Hindlimb muscle (tissue), 1 donor: ENCODE measurements around the gene LACC1. TPM values are rescaled to one million over a fixed set of nuclear protein-coding genes. Genes with fewer than 3 reads are reported as not detected.

Experiments
- DNase-seq: peaks from one replicate; pipeline ENCODE4 v3.0.0-alpha.2; 2013
- polyA plus RNA-seq: library from polyadenylated mRNA; unstranded; fragments of 120-200 nt; gene quantifications from one replicate; pipeline ENCODE4 v1.2.1, GENCODE V29; 2013; ENCODE audit not compliant: insufficient read length

The LACC1 gene
- polyA plus RNA-seq: 1.8 TPM

DNA sequence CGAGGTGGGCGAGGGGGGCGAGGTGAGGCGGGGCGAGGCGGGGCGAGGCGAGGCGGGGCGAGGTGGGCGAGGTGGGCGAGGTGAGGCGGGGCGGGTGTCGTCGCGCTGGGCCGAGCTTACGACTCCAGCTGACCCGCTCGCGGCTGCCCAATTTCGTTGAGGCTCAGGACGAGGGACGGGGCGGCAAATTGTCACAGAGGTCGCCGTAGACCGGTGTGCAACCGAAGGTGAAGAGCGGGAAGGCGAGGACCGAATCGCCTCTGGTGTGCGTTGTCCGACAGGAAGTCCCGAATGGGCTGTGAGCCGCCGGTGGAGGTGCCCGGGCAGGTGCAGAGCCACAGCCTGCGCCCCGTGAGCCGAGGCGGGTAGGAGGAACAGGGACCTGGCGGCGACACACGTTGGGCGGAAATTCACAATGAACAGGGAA is at the start of gene LACC1:
LACC1 (plus strand) TSS at position 150 of the 427 bp plus-strand sequence. CDS start 1,082 bp downstream, outside the sequence.
- no peak for DNase-seq

GRCh38 chr13:43830497-43830881 is 49.2 kb upstream of the LACC1 start:
- DNase-seq: no peak

- no peak for DNase-seq
Observed at GRCh38 chr13:43831088-43831487, 48.6 kb upstream of the LACC1 start.

- no peak for DNase-seq
Observed at GRCh38 chr13:43835701-43836100, 44.0 kb upstream of the LACC1 start.

GRCh38 chr13:43838909-43839308 is 40.8 kb upstream of the LACC1 start:
- no peak for DNase-seq

DNA sequence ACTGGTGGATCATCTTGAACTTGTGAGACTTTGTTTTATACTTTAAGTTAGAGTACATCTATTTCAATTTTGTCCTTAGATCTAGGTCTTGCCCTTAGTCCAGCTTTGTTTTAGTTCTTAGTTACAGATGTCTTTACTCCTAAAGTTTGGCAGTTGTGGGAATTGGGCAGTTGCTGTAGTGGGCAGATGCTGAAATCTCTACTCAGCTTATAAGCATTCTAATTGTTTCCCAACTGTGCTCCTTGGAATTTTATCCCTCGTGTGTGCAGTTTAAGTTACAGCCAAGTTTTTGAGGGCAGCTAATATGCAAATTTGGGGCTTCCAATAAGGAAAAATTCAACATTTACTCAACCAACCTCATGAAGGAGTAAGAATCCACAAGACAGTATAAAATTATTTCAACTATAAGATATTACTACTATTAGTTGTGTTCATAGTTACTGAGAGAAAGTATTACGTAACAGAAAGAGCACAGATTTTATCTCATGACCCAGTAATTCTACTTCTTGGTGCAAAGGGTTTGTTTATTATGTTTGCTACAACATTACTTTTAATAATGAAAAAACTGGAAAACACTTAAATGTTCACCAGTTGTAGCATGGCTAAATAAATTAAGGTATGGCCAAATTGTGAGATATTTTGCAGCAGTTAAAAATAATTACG is 33.1 kb upstream of the LACC1 start:
- DNase-seq: no peak

DNA sequence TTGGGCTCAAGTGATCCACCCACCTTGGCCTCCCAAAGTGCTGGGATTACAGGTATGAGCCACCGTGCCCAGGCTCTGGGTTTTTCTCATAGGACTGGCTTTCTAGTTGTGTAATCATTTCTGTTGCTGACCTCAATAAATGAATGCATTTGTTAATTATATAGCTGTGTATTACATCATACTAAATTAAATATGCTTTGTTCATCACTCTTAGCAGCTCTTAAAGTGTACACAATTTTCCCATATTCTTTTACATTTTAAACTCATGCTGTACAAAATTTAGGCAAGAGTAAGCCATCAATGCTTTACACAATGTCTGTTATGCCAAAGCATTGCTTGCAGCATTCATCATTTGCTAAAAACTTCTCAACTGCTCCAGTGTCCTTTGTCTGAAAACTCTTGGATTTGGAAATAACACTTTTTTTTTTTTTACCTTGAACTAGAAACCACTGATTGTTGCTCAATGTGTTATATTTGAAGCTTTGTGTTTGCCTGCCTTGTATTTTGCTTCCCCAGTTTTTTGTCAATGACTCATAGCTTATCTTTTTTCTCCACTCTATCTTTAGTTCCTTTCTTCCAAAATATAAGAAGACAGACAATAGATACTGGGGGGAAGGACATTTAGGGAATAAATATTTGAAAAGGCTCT is 31.6 kb upstream of the LACC1 start:
- DNase-seq: no peak

DNA sequence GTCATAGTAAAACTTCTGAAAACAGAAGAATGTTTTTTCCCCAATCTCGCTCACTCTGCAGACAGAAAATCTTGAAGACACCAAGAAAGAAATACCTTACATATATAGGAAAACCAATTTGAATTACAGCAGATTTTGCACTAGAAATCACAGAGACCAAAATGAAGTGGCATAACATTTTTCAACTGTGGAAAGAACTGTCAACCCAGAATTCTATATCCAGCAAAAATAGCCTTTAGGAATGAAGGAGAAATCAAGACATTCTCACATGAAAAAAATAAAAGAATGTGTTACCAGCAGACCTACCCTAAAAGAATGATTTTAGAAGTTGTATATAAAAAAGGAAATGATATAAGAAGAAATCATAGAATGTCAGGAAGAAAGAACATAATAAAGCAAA is 28.8 kb upstream of the LACC1 start:
- no peak for DNase-seq

DNA sequence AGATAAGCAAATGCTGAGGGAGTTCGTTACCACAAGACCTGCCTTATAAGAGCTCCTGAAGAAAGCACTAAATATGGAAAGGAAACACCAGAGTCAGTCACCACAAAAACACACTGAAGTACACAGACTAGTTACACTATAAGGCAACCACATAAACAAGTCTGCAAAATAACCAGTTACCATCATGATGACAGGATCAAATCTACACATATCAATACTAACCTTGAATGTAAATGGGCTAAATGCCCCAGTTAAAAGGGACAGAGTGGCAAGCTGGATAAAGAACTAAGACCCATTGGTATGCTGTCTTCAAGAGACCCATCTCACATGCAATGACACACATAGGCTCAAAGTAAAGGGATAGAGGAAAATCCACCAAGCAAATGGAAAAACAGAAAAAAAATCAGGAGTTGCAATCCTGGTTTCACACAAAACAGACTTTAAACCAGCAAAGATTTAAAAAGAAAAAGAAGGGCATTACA is 26.7 kb upstream of the LACC1 start:
- DNase-seq: no peak

DNA sequence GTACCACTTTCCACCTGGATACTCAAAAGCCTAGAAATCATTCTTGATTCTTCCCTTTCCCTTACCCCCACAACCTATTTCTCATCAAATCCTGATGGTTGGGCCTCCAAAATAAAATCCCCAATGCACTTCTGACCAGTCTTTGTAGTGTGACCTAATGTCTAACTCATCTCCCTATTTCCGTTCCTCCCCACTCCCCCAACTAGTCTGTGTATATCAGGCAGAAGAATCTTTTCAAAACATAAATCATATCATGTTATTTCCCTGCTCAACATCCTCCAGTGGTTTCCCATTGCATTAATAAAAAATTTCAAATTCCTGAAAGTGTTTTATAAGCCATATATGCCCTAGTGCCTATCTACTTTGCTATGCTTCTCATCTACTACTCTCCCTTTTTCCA is 17.8 kb upstream of the LACC1 start:
- no peak for DNase-seq

GRCh38 chr13:43864921-43865320 is 14.8 kb upstream of the LACC1 start:
- DNase-seq: no peak

GRCh38 chr13:43865892-43866291 is 13.8 kb upstream of the LACC1 start:
- no peak for DNase-seq

GRCh38 chr13:43872181-43872580 is 7.5 kb upstream of the LACC1 start:
- DNase-seq: no peak

DNA sequence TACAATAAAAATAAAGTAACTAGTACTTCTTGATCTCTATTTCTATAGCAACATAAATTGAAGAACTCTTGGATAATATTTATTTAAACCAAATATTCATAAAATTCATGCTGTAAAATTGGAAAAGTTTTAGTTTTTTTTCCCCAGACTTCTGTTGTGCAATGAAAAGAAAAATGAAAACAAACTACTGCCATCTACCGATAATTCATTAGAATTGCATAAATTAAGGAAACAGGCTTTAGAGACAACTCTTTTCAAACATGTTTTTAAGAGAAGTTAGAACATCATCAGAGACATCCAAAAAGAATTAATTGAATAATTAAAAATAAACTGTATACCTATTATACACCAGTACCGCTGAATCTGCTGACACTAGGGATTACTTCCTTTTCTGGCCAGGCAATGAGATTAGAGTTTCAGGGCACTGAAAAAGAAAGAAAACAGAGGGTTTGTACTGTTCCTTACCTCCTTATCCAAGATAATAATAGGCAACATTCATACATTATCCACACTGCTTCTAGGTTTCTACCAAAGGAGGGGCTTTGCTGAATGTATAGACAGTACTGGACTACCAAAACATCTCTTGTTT is 5.1 kb upstream of the LACC1 start:
- peak; percentile 10 for DNase-seq

DNA sequence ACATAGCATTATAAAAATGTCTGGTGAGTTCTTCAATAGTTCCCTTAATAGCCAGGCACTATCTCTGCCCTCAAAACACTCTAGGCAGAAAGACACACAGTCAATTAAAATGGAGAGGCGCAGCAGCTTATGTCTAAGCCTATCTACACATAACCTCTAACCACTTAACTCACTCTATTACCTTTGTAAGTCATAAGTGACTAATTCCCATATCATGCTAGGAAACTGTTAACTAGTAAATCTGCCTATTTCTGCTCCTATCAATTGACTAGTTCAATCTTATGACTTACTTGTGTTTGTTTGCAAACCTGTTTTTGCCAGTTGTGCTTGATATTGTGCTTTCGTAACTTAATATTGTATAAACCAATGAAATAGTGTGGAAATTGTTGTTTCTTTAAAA is 3.3 kb upstream of the LACC1 start:
- DNase-seq: no peak

DNA sequence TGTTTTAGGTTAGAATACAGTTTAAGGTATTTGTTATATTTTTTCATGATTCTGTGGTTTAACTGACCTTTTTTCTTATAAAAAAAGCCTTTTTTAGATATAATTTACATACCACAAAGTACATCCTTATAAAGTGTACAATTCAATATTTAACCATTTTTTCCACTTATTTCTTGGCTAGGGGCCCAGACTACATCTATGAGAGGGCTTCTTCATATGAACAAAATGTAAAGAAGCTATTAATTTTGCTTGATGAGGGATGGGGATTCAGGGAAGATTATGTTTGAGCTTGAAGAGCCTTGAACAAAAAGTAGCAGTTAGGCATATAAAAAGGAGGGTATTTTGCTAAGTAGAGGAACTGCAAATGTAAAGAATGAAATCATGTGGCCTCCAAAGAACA is 2.4 kb upstream of the LACC1 start:
- no peak for DNase-seq

DNA sequence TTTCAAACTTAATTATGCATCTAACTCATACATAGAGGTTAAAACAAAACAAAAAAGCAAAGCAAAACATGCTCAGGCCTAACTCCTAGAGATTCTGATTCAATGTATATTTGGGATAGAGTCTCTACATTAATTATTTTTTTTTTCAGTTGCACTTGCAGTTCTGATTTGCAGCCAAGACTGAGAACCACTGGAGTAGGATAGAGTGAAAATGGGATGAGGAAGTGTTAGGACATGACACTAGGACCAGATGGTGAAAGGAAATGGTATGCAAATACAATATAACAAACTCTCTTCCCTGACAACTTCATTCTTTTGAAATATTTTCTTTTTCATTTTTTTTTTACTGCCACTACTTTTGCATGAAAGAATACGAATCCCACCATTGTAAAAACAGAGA is 1.9 kb upstream of the LACC1 start:
- DNase-seq: no peak

DNA sequence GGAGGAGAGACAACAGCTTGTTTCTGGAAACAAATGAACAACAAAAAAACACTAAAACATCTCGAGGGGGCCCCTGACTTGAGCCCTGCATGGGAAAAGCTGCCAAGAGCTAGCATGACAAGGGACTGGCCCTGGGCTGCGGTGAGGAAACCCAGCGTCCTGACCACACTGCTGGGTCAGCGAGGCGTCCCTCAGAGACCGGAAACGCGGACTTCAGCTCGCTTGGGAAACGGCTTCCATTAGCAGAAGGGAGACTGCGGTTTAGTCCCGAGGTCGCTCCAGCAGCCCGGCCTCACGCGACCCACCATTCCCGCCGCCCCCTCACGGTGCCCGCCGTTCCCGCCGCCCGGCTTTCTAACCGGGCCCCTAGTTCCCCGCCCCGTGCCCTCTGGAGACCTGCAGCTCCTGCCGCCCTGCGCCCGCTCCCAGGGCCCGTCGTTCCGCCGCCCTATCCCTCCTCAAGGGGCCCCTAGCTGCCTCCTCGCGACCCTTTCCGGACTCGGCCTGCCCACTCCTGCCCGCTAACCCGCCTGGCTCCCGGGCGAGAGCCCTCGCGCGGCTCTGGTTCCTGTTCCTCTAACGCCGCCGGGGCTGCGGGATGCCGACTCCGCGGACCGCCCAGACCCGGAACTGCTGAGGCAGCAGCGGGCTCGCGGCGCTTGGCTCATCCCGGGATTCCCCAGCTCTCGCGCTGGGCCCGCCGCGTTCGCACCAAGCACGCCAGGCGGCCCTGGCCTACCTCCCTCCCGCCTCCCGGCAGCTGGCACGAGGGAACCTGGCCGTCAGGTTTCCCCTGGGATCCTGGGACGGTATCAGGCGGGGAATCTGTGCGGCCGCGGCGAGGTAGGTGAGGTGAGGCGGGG is 581 bp upstream of the LACC1 start, which contains the start of gene CCDC122:
CCDC122 (minus strand) TSS at position 849 of the 863 bp plus-strand sequence. CDS start 10,364 bp downstream, outside the sequence.
- peak; percentile 86 for DNase-seq

- DNase-seq: peak; percentile 8
Observed at GRCh38 chr13:43880214-43880855, 631 bp downstream of the LACC1 start.

GRCh38 chr13:43880926-43881325 is 1.2 kb downstream of the LACC1 start:
- DNase-seq: no peak

DNA sequence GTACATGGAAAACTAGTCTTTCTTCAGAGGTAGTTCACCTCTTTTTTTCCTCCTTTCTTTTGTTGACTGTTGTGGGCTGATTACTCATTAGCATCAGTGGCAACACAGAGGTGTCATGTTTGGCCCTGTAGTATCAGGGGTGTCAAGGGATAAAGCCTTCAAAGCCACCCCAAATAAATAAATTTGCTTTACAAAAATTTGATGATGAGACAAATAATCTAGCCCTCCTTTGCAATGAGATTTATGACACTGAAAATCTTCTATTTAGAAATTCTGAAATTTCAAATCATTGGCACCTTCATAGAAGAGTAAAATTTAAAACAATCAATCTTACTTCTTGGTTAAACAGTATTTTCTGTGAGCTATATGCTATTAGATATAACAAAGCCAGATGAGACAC is 1.9 kb downstream of the LACC1 start:
- DNase-seq: no peak

DNA sequence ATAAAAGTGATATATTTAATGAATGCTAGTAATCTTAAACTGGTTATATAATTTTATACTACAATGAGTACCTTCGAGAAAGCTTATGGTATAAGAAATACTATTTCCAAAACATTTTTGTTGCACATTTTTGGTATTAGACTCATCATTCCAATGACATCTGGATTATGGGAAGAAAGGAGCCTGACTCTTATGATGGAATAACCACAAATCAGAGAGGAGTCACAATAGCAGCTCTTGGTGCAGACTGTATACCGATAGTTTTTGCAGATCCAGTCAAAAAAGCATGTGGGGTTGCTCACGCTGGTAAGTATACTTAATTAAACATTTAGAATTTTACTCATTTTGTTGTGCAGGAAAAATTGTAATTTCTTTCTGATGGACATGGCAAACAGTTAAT is 3.9 kb downstream of the LACC1 start:
- DNase-seq: no peak
